Heart left ventricle (tissue), 16 donors: ENCODE results near the gene SGCE. TPM values are rescaled to one million over a fixed set of nuclear protein-coding genes. Genes with fewer than 3 reads are reported as not detected.

Experiments
- ATAC-seq, 4 donors: fragments of 200-7000 bp; cut with Tn5 transposase; one replicate each; pipeline ENCODE4 v1.9.1; 2020 to 2022; ENCODE audit warnings: moderate library complexity in 4 of 4, mild to moderate bottlenecking in 3 of 4, moderate number of reproducible peaks in 1 of 4
- DNase-seq, 5 donors: peaks; one replicate each; pipeline ENCODE4 v3.0.0-alpha.2; 2020
- H3K27ac ChIP-seq, 12 donors: fragments of 200-600 bp; sonication (generic) in 4 of 12; one replicate each; pipeline versions ENCODE4 v1.5.0 to v1.8.0; 2016 to 2022; ENCODE audit warnings: mild to moderate bottlenecking in 2 of 12
- H3K27me3 ChIP-seq, 9 donors: fragments of 200-600 bp; sonication (generic) in 2 of 9; one replicate each; pipeline versions ENCODE4 v1.5.1 to v1.8.0; 2016 to 2022; ENCODE audit warnings: mild to moderate bottlenecking in 3 of 9
- H3K36me3 ChIP-seq, 9 donors: fragments of 200-600 bp; sonication (generic) in 2 of 9; one replicate each; pipeline versions ENCODE4 v1.5.0 to v1.8.0; 2018 to 2022; ENCODE audit warnings: mild to moderate bottlenecking in 2 of 9
- H3K4me1 ChIP-seq, 12 donors: fragments of 200-600 bp; sonication (generic) in 4 of 12; one replicate each; pipeline versions ENCODE4 v1.5.0 to v1.8.0; 2016 to 2022; ENCODE audit warnings: mild to moderate bottlenecking in 3 of 12
- H3K4me3 ChIP-seq, 12 donors: fragments of 200-600 bp; sonication (generic) in 4 of 12; one replicate each; pipeline versions ENCODE4 v1.5.0 to v1.8.0; 2017 to 2022; ENCODE audit warnings: mild to moderate bottlenecking in 9 of 12, moderate library complexity in 4 of 12
- H3K9me3 ChIP-seq, 12 donors: fragments of 200-600 bp; sonication (generic) in 4 of 12; one replicate each; pipeline versions ENCODE4 v1.5.0 to v1.8.0; 2016 to 2022; ENCODE audit warnings: mild to moderate bottlenecking in 1 of 12
- POLR2A ChIP-seq, 2 donors: fragments of 450-650 bp; IDR thresholded peaks; one replicate each; pipeline ENCODE4 v1.6.1; 2017; ENCODE audit warnings: antibody characterized with exemption in 2 of 2, mild to moderate bottlenecking in 2 of 2, moderate library complexity in 2 of 2
- whole genome bisulfite sequencing, 4 donors: extraction: QIAGEN DNeasy Blood & Tissue Kit in 2 of 4; methylation state at CpG; one replicate each; pipeline versions ENCODE4 v1.1.5 to v1.1.7; 2013 to 2018; 5-methylcytosine and 5-hydroxymethylcytosine counted together
- intact Hi-C, 10 donors: fragments of 100-400 bp; cut with DNase I; formaldehyde crosslinking; loops; one replicate each; pipeline versions ENCODE4 v1.11.1 to v1.14.2; 2022
- polyA plus RNA-seq, 2 donors: library from polyadenylated mRNA; stranded (reverse); fragments of 200-250 nt; gene quantifications; one replicate each; pipeline ENCODE4 v1.2.3, GENCODE V29; 2013
- total RNA-seq, 9 donors: library from RNA; depleted of rRNA in 2 of 9; stranded (reverse); fragments of >200 nt in 2 of 9; fragmentation: NEBNext Ultra II Directional in 3 of 9; extraction: Animal tissue kit (Norgen Biotek cat#: 25700) in 3 of 9; gene quantifications; one replicate each; pipeline versions ENCODE4 v1.1.0 to v1.2.4, GENCODE V29; 2016 to 2023
- TF ChIP-seq, protein P1 (sequence below), 12 donors: fragments of 200-600 bp; sonication (generic) in 4 of 12; IDR thresholded peaks; one replicate each; pipeline versions ENCODE4 v1.5.0 to v1.8.0; 2018 to 2022; ENCODE audit warnings: antibody characterized with exemption in 12 of 12, mild to moderate bottlenecking in 5 of 12
- donor health status: ischemic (EF 13 %, LVEDD 7.1; RV severe dilation, severe dysfunction).
- donor health status: healthy with polysubstance abuse.
- donor health status: DM: no; HTN: yes; CAD: no.
- donor health status: DM: no; HTN: no; CAD: no.
- donor health status: ischemic (EF 25% LVEDD 6.9; RV normal size, moderate dysfunction).
- donor health status: ischemic (EF 25% LVEDD 5.7; RV mildly dilated, moderate dysfunction).
- donor health status: healthy.
- donor health status: DM: yes; HTN: yes; CAD: no.
- donor health status: ischemic (EF 35%, LVEDD 5.7; RV mildly dilated, moderate dysfunction).
- donor health status: nonischemic (EF 11% LVEDD 7.7; RV severe dilation, severe dysfunction).
- donor health status: DM: yes; HTN: yes; CAD: no.
- donor health status: PGD.
- donor health status: ischemic (EF 29% LVEDD 5.4; RV normal size, mild dysfunction).
- donor health status: nonischemic (EF 23%, LVEDD 6.1; RV moderate dilation, normal function).

SGCE gene
- total and polyA plus RNA-seq, 11 donors: 10.0 to 40.2 (median 26.4) TPM

DNA sequence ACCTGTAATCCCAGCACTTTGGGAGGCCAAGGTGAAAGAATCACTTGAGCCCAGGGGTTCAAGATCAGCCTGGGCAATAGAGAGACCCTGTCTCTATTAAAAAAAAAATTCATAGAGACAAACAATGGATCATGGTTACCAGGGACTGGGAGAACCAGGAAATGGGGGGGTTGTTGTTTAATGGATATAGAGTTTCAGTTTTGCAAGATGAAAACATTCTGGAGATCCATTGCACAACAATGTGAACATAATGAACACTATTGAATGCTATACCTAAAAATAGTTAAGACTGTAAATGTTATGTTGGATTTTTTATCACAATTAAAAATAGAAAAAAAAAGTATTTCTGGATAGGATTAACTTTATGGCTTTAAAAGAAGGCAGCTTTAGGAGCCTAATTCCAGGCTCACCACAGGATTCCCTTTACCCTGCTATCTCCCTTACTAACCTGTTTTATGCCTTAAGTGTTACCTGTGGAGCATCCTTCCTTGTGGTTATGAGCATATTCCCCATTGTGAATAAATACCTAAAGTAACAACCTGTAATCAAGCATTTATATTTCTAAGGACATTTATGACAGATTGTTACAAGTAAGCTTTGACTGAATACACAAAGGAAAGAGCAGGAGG lies 45.1 kb upstream of the SGCE start:
- no peaks in the 10 kb centered on the region for H3K36me3 ChIP-seq
- no peaks in the 10 kb centered on the region for H3K9me3 ChIP-seq
- TF ChIP-seq, protein P1, sequence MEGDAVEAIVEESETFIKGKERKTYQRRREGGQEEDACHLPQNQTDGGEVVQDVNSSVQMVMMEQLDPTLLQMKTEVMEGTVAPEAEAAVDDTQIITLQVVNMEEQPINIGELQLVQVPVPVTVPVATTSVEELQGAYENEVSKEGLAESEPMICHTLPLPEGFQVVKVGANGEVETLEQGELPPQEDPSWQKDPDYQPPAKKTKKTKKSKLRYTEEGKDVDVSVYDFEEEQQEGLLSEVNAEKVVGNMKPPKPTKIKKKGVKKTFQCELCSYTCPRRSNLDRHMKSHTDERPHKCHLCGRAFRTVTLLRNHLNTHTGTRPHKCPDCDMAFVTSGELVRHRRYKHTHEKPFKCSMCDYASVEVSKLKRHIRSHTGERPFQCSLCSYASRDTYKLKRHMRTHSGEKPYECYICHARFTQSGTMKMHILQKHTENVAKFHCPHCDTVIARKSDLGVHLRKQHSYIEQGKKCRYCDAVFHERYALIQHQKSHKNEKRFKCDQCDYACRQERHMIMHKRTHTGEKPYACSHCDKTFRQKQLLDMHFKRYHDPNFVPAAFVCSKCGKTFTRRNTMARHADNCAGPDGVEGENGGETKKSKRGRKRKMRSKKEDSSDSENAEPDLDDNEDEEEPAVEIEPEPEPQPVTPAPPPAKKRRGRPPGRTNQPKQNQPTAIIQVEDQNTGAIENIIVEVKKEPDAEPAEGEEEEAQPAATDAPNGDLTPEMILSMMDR (IDR thresholded peaks at IDR 0.05): no peak
- TF ChIP-seq POLR2A (IDR thresholded peaks at IDR 0.05): no peak
- no peak overlapping the region for H3K27ac ChIP-seq
- ATAC-seq (no peak), DNase-seq (no peak)
- intact Hi-C loops: no loop called here
- no peak overlapping the region for H3K4me3 ChIP-seq
- peaks cover 0 to 12% (median 0%) of the 10 kb centered on the region in 12 donors for H3K4me1 ChIP-seq
- no peaks in the 10 kb centered on the region for H3K27me3 ChIP-seq

DNA sequence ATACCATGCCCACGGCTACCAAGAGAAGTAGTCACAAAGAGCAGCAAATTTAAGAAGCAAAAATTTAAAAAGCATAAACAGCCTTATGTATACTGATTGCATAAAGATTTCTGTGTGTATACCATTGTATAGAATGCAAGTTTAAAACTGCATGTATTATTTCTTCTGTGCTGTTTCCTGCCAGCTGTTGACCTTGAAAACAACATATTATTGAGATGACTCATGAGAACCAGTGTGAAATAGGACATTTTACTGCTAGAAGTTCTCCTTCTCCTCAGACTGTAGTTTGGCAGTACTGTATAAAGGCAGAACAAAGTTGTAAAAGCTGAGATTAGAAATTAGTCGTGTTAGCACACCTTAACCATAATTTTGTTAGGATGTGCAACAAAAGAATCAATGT lies 42.3 kb upstream of the SGCE start:
- DNase-seq (no peak), ATAC-seq (peak in 2 of 4 donors; percentile 45 to 83)
- Histone ChIP-seq H3K4me1 (peaks cover 0 to 12% (median 0%) of the 10 kb centered on the region in 12 donors), H3K27me3 (no peaks in the 10 kb centered on the region), H3K36me3 (no peaks in the 10 kb centered on the region), H3K27ac (no peak overlapping the region), H3K4me3 (no peak overlapping the region), H3K9me3 (no peaks in the 10 kb centered on the region)
- TF ChIP-seq, protein P1 (IDR thresholded peaks at IDR 0.05): no peak
- TF ChIP-seq POLR2A (IDR thresholded peaks at IDR 0.05): no peak
- 47 to 57% (median 52%) methylated on average over 2 of the region's 2 CpGs for WGBS, 4 donors
- intact Hi-C loops: no loop called here

DNA sequence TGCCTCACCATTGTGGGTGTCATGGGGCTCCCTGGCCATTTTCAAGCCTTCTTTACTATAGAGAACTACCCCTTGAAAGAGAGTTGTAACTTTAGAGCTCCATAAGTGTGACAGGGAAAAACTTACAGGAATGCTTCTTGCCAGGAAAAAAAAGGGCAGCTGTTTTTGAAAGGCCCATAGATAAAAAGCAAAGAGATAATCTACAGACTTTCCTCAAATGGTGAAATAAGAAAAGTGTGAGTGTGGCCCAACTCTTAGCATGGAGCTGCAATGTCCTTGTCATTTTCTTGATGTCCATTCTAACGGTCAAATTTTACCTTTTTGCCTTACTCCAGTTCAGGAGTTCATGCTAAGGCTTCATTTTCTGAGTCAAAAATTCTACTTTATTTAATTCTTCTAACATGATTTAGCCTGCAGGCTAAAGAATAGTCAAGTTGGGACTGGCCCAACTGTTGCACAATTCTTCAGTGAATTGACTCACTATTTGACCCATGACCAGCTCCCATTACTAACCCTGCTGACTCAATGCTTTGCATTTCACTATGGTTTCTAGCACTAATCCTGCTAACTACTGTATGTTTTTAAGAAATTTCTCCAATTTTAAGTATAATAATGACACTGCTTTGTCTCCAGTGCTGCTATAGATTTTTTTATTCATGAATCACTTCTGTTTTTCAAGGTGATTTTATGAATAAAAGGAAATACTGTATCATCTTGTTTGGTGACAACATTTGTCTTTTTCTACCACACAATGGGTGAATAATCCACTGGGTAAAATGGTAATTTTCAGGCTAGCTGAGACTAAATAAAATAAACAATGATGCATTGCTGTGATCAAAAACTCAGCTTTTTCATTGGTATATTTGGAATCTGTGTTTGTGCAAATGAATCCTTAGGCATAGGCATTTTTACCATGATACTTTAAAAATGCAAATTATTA lies 41.4 kb upstream of the SGCE start:
- Histone ChIP-seq H3K36me3 (no peaks in the 10 kb centered on the region), H3K4me1 (peaks cover 0 to 12% (median 0%) of the 10 kb centered on the region in 12 donors), H3K9me3 (no peaks in the 10 kb centered on the region), H3K4me3 (no peak overlapping the region), H3K27me3 (no peaks in the 10 kb centered on the region), H3K27ac (peak overlapping the region in 4 of 12 donors; percentile 4 to 23 (median 10))
- DNase-seq (peak in 3 of 5 donors; percentile 20 to 41 (median 38)), ATAC-seq (peak in 3 of 4 donors; percentile 77 to 97 (median 79))
- intact Hi-C loops: no loop called here
- 73 to 81% (median 79%) methylated on average over 1 of the region's 1 CpG for WGBS, 4 donors
- TF ChIP-seq, protein P1 (IDR thresholded peaks at IDR 0.05): no peak

DNA sequence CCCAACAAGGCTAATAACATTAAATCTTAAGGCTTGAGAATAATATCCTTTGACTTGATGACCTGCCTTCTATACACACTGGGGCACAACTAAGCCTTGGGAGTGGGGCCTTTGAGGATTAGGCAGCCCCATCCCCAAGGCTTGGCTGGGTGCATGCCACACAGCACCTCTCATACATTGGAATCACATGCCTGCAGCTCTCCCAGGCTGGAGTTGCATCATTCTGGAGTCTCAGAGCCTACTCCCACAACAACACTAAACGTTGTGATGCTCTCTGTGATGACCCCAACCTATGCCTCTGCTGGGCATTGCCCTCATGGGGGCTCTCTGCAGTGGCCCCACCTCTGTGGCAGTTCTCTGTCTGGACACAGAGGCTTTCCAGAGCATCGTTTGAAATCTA lies 31.9 kb upstream of the SGCE start:
- H3K4me1 ChIP-seq: no peaks in the 10 kb centered on the region
- intact Hi-C loops: no loop called here
- no peak for TF ChIP-seq POLR2A (IDR thresholded peaks at IDR 0.05)
- TF ChIP-seq, protein P1 (IDR thresholded peaks at IDR 0.05): no peak
- DNase-seq (no peak), ATAC-seq (no peak)
- H3K9me3 ChIP-seq: no peaks in the 10 kb centered on the region
- 51 to 80% (median 54%) methylated on average over 1 to 2 of the region's 2 CpGs for WGBS, 4 donors
- no peaks in the 10 kb centered on the region for H3K36me3 ChIP-seq
- H3K27ac ChIP-seq: no peak overlapping the region
- no peaks in the 10 kb centered on the region for H3K27me3 ChIP-seq
- no peak overlapping the region for H3K4me3 ChIP-seq
